IMR-90 (cell line): Measurements from ENCODE around the gene ESF1. TPM values are rescaled to one million over a fixed set of nuclear protein-coding genes. Genes with fewer than 3 reads are reported as not detected.

Experiments
- ATAC-seq: fragments of 200-7000 bp; cut with Tn5 transposase; 2 replicates; pipeline ENCODE4 v1.9.1; 2020; ENCODE audit warnings: low read depth, mild to moderate bottlenecking, moderate library complexity
- BruUV-seq: library from RNA; stranded (reverse); fragments of 400-500 nt; replicated peaks from 2 replicates; lab custom pipeline; 2021; lab: Mats Ljungman, UMichigan
- CTCF ChIA-PET: fragments of 300-600 bp; formaldehyde crosslinking; extraction: SDS; loops from one replicate; lab custom pipeline; 2021; ENCODE audit warnings: antibody characterized with exemption; lab: Yijun Ruan, JAX
- POLR2A ChIA-PET: fragments of 300-600 bp; sonication (Branson Sonifier 250); formaldehyde crosslinking; loops from one replicate; lab custom pipeline; 2022; ENCODE audit warnings: antibody characterized with exemption; ENCODE audit not compliant: unreplicated experiment; lab: Charles Lee
- DNase-seq: peaks from one replicate; pipeline ENCODE4 v3.0.0; 2013
- H2AFZ ChIP-seq: replicated peaks from 2 replicates; pipeline ENCODE3; 2013; ENCODE audit warnings: low read length, mild to moderate bottlenecking; ENCODE audit not compliant: poor library complexity
- H2AK5ac ChIP-seq: 2 replicates; pipeline ENCODE4 v1.6.1; 2013; ENCODE audit warnings: low read depth, low read length, inconsistent platforms
- H2AK9ac ChIP-seq: replicated peaks from 2 replicates; pipeline ENCODE3; 2013; ENCODE audit warnings: mild to moderate bottlenecking, low read depth, low read length, moderate library complexity; ENCODE audit not compliant: poor library complexity
- H2BK120ac ChIP-seq: 2 replicates; pipeline ENCODE4 v1.6.1; 2013; ENCODE audit warnings: low read depth, low read length, inconsistent platforms
- H2BK15ac ChIP-seq: 3 replicates; pipeline ENCODE4 v1.6.1; 2013; ENCODE audit warnings: low read depth, low read length, inconsistent platforms
- H2BK20ac ChIP-seq: 2 replicates; pipeline ENCODE4 v1.6.1; 2013; ENCODE audit warnings: low read depth, mild to moderate bottlenecking, inconsistent platforms, low read length, moderate library complexity
- H2BK5ac ChIP-seq: 2 replicates; pipeline ENCODE4 v1.6.1; 2013; ENCODE audit warnings: mild to moderate bottlenecking, low read depth, low read length, inconsistent platforms; ENCODE audit not compliant: poor library complexity, severe bottlenecking
- H3K14ac ChIP-seq: replicated peaks from 2 replicates; pipeline ENCODE4 v1.6.1; 2013; ENCODE audit warnings: low read depth, low read length, inconsistent platforms
- H3K18ac ChIP-seq: 2 replicates; pipeline ENCODE4 v1.6.1; 2013; ENCODE audit warnings: low read depth, low read length, control low read depth
- H3K23ac ChIP-seq: 2 replicates; pipeline ENCODE4 v1.6.1; 2013; ENCODE audit warnings: low read depth, low read length, inconsistent platforms
- H3K27ac ChIP-seq: 2 replicates; pipeline ENCODE4 v1.5.1; 2013; ENCODE audit warnings: mild to moderate bottlenecking, control low read depth, low read length; ENCODE audit not compliant: insufficient read depth
- H3K27me3 ChIP-seq: 2 replicates; pipeline ENCODE4 v1.6.1; 2013; ENCODE audit warnings: low read length; ENCODE audit not compliant: control insufficient read depth, insufficient read depth
- H3K36me3 ChIP-seq: 2 replicates; pipeline ENCODE4 v1.6.1; 2013; ENCODE audit warnings: low read length, mixed read lengths; ENCODE audit not compliant: control insufficient read depth, insufficient read depth
- H3K4ac ChIP-seq: 2 replicates; pipeline ENCODE4 v1.6.1; 2013; ENCODE audit warnings: low read depth, low read length, inconsistent platforms
- H3K4me1 ChIP-seq: 2 replicates; pipeline ENCODE4 v1.6.1; 2013; ENCODE audit warnings: low read length, mixed read lengths; ENCODE audit not compliant: control insufficient read depth, insufficient read depth
- H3K4me2 ChIP-seq: 2 replicates; pipeline ENCODE4 v1.6.1; 2013; ENCODE audit warnings: low read depth, mild to moderate bottlenecking, control low read depth, low read length, moderate library complexity
- H3K4me3 ChIP-seq: 2 replicates; pipeline ENCODE4 v1.5.1; 2013; ENCODE audit warnings: low read depth, mild to moderate bottlenecking, control low read depth, low read length, moderate library complexity; ENCODE audit not compliant: insufficient read depth
- H3K56ac ChIP-seq: 2 replicates; pipeline ENCODE4 v1.6.1; 2013; ENCODE audit warnings: low read length, inconsistent platforms; ENCODE audit not compliant: insufficient read depth; ENCODE audit errors: extremely low read depth
- H3K79me1 ChIP-seq, 2 experiments: 2 replicates each; pipeline ENCODE4 v1.6.1; 2013; ENCODE audit warnings: low read length in 2 of 2, inconsistent platforms in 1 of 2, low read depth in 1 of 2
- H3K9ac ChIP-seq: 2 replicates; pipeline ENCODE4 v1.6.1; 2013; ENCODE audit warnings: low read depth, low read length, control low read depth
- H3K9me1 ChIP-seq: 2 replicates; pipeline ENCODE4 v1.6.1; 2013; ENCODE audit warnings: low read length, inconsistent platforms; ENCODE audit not compliant: insufficient read depth
- H3K9me3 ChIP-seq: 2 replicates; pipeline ENCODE4 v1.6.1; 2013; ENCODE audit warnings: low read length; ENCODE audit not compliant: control insufficient read depth, insufficient read depth
- H4K20me1 ChIP-seq: 2 replicates; pipeline ENCODE4 v1.6.1; 2013; ENCODE audit warnings: low read length, inconsistent platforms; ENCODE audit not compliant: insufficient read depth
- H4K5ac ChIP-seq: 2 replicates; pipeline ENCODE4 v1.6.1; 2013; ENCODE audit warnings: mild to moderate bottlenecking, low read depth, low read length, control low read depth
- H4K8ac ChIP-seq, 2 experiments: 2 replicates each; pipeline ENCODE4 v1.6.1; 2013; ENCODE audit warnings: low read depth in 2 of 2, low read length in 2 of 2, control low read depth in 1 of 2, inconsistent platforms in 1 of 2
- H4K91ac ChIP-seq: 2 replicates; pipeline ENCODE4 v1.6.1; 2013; ENCODE audit warnings: low read depth, low read length, inconsistent platforms; ENCODE audit not compliant: insufficient read depth
- BHLHE40 ChIP-seq: fragments of 150-350 bp; IDR thresholded peaks from 2 replicates; pipeline ENCODE4 v1.6.1; 2016; ENCODE audit warnings: mild to moderate bottlenecking, low read depth, low read length
- CEBPB ChIP-seq: IDR thresholded peaks from 2 replicates; pipeline ENCODE4 v1.6.1; 2012; ENCODE audit warnings: low read depth, low read length, improper control_type of control experiment
- CHD1 ChIP-seq: IDR thresholded peaks from 2 replicates; pipeline ENCODE4 v1.6.1; 2012; ENCODE audit warnings: low read depth, low read length, improper control_type of control experiment
- FOS ChIP-seq: fragments of 150-350 bp; IDR thresholded peaks from 2 replicates; pipeline ENCODE4 v1.6.1; 2016; ENCODE audit warnings: low read depth, low read length
- MAFK ChIP-seq: IDR thresholded peaks from 2 replicates; pipeline ENCODE4 v1.6.1; 2012; ENCODE audit warnings: low read depth, low read length, improper control_type of control experiment
- MAZ ChIP-seq: IDR thresholded peaks from 2 replicates; pipeline ENCODE4 v1.6.1; 2012; ENCODE audit warnings: low read depth, mild to moderate bottlenecking, low read length, improper control_type of control experiment, moderate library complexity, borderline replicate concordance
- MXI1 ChIP-seq: IDR thresholded peaks from 2 replicates; pipeline ENCODE4 v1.6.1; 2012; ENCODE audit warnings: low read depth, mild to moderate bottlenecking, low read length, moderate library complexity, borderline replicate concordance
- NFE2L2 ChIP-seq: fragments of 150-350 bp; IDR thresholded peaks from 2 replicates; pipeline ENCODE4 v1.6.1; 2016; ENCODE audit warnings: low read depth, mild to moderate bottlenecking, low read length
- POLR2A ChIP-seq: IDR thresholded peaks from 2 replicates; pipeline ENCODE4 v1.6.1; 2012; ENCODE audit warnings: mild to moderate bottlenecking, low read depth, low read length
- RAD21 ChIP-seq: IDR thresholded peaks from 2 replicates; pipeline ENCODE4 v1.6.1; 2012; ENCODE audit warnings: low read length, improper control_type of control experiment
- RCOR1 ChIP-seq: IDR thresholded peaks from 2 replicates; pipeline ENCODE4 v1.6.1; 2012; ENCODE audit warnings: mild to moderate bottlenecking, low read length, improper control_type of control experiment; ENCODE audit not compliant: insufficient replicate concordance
- RFX5 ChIP-seq: IDR thresholded peaks from 2 replicates; pipeline ENCODE4 v1.8.0; 2012; ENCODE audit warnings: low read depth, mild to moderate bottlenecking, low read length, moderate library complexity
- SMC3 ChIP-seq: fragments of 150-350 bp; IDR thresholded peaks from 2 replicates; pipeline ENCODE4 v1.6.1; 2016; ENCODE audit warnings: low read depth, mild to moderate bottlenecking, antibody characterized with exemption, low read length, moderate library complexity
- WGBS, 2 experiments: methylation state at CpG; one replicate each; pipeline versions ENCODE4 v1.1.5 to v1.1.7; 2013; ENCODE audit warnings: missing lambda C conversion rate in 2 of 2; ENCODE audit not compliant: insufficient read length in 1 of 2; ENCODE audit errors: extremely low coverage in 2 of 2; 5-methylcytosine and 5-hydroxymethylcytosine counted together
- dilution Hi-C: fragments of 300-500 bp; cut with HindIII; formaldehyde crosslinking; loops from one replicate; pipeline ENCODE4 v1.14.3; 2018; ENCODE audit warnings: low sequenced_read_pairs; ENCODE audit not compliant: unreplicated experiment
- in situ Hi-C: fragments of 300-500 bp; cut with MboI; formaldehyde crosslinking; loops from 3 replicates; pipeline ENCODE4 v1.14.3; 2019; ENCODE audit warnings: low sequenced_read_pairs, inconsistent platforms, mixed read lengths
- intact Hi-C: fragments of 100-400 bp; cut with micrococcal nuclease; formaldehyde crosslinking; loops from 2 replicates; pipeline ENCODE4 v1.10.0; 2022
- polyA plus RNA-seq, 3 experiments: library from polyadenylated mRNA; depleted of rRNA; stranded (reverse); fragments of >200 nt; gene quantifications; 2 replicates each; pipeline ENCODE4 v1.2.3, GENCODE V29; 2012; ENCODE audit warnings: low replicate concordance in 1 of 3
- total RNA-seq: library from RNA; depleted of rRNA; stranded (reverse); fragments of >200 nt; gene quantifications from 2 replicates; pipeline ENCODE4 v1.2.3, GENCODE V29; 2012
- TF ChIP-seq, protein P1 (sequence below): conservative IDR thresholded peaks from 2 replicates; pipeline ENCODE4 v1.5.1; 2012; ENCODE audit warnings: mild to moderate bottlenecking, low read depth, low read length, improper control_type of control experiment
- TF ChIP-seq, protein P2 (sequence below): fragments of 150-350 bp; IDR thresholded peaks from 2 replicates; pipeline ENCODE4 v1.6.1; 2017; ENCODE audit warnings: mild to moderate bottlenecking, antibody characterized with exemption, low read length, low read depth
- TF ChIP-seq, protein P3 (sequence below): fragments of 150-350 bp; IDR thresholded peaks from 2 replicates; pipeline ENCODE4 v1.6.1; 2016; ENCODE audit warnings: low read depth, mild to moderate bottlenecking, low read length, moderate library complexity, borderline replicate concordance

The ESF1 gene
- total and polyA plus RNA-seq, 2 of the 4 experiments (the other 2 are of a cell fraction) = 2.6 to 2.7 TPM

DNA sequence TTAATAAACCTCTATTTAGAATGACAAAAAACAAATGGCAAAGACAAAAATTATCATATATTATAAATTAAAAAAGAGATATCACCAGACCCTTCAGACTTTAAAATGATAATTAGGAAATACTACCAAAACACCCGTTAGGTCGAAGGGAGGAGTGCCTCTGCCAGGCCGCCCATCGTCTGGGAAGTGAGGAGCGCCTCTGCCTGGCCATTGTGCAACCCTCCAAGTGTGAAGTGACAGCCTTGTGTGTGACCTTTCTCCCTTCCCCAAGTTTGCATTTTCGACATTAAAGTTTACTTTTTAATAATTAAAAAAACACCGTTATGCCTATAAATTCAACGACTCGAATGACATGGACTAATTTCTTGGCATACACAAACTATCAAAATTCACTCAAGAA lies 81.5 kb downstream of the ESF1 start:
- WGBS, 2 experiments = 40% methylated on average over 1 of the region's 9 CpGs; no CpG with 5 or more reads in 1 of the 2 experiments
- dilution Hi-C loops (no loop called here), in situ Hi-C loops (no loop called here), intact Hi-C loops (no loop called here)
- Histone ChIP-seq H2AK5ac (no peak overlapping the region), H4K5ac (no peak overlapping the region), H3K56ac (no peak overlapping the region), H2AK9ac (no peak overlapping the region), H3K4me3 (no peak overlapping the region), H3K36me3 (no peaks in the 10 kb centered on the region), H2AFZ (no peak overlapping the region), H3K9ac (no peak overlapping the region), H2BK20ac (no peak overlapping the region), H3K4me1 (no peaks in the 10 kb centered on the region), H3K14ac (no peak overlapping the region), H3K4me2 (no peak overlapping the region), H3K9me3 (no peaks in the 10 kb centered on the region), H4K20me1 (no peaks in the 10 kb centered on the region), H3K27me3 (no peaks in the 10 kb centered on the region), H4K8ac (no peak overlapping the region), H3K18ac (no peak overlapping the region), H3K79me1 (no peaks in the 10 kb centered on the region), H2BK15ac (no peak overlapping the region), H3K4ac (no peak overlapping the region), H2BK120ac (no peak overlapping the region), H3K23ac (no peak overlapping the region), H3K9me1 (no peaks in the 10 kb centered on the region), H4K91ac (no peak overlapping the region), H3K27ac (no peak overlapping the region), H2BK5ac (no peak overlapping the region)
- no TSS peak for BruUV-seq
- TF ChIP-seq RAD21 = no peak
- TF ChIP-seq POLR2A = no peak
- no peak for TF ChIP-seq SMC3
- TF ChIP-seq FOS = no peak
- TF ChIP-seq MXI1 = no peak
- no peak for TF ChIP-seq RCOR1
- TF ChIP-seq, protein P1, sequence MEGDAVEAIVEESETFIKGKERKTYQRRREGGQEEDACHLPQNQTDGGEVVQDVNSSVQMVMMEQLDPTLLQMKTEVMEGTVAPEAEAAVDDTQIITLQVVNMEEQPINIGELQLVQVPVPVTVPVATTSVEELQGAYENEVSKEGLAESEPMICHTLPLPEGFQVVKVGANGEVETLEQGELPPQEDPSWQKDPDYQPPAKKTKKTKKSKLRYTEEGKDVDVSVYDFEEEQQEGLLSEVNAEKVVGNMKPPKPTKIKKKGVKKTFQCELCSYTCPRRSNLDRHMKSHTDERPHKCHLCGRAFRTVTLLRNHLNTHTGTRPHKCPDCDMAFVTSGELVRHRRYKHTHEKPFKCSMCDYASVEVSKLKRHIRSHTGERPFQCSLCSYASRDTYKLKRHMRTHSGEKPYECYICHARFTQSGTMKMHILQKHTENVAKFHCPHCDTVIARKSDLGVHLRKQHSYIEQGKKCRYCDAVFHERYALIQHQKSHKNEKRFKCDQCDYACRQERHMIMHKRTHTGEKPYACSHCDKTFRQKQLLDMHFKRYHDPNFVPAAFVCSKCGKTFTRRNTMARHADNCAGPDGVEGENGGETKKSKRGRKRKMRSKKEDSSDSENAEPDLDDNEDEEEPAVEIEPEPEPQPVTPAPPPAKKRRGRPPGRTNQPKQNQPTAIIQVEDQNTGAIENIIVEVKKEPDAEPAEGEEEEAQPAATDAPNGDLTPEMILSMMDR = no peak
- TF ChIP-seq, protein P2, sequence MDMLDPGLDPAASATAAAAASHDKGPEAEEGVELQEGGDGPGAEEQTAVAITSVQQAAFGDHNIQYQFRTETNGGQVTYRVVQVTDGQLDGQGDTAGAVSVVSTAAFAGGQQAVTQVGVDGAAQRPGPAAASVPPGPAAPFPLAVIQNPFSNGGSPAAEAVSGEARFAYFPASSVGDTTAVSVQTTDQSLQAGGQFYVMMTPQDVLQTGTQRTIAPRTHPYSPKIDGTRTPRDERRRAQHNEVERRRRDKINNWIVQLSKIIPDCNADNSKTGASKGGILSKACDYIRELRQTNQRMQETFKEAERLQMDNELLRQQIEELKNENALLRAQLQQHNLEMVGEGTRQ = no peak
- TF ChIP-seq, protein P3, sequence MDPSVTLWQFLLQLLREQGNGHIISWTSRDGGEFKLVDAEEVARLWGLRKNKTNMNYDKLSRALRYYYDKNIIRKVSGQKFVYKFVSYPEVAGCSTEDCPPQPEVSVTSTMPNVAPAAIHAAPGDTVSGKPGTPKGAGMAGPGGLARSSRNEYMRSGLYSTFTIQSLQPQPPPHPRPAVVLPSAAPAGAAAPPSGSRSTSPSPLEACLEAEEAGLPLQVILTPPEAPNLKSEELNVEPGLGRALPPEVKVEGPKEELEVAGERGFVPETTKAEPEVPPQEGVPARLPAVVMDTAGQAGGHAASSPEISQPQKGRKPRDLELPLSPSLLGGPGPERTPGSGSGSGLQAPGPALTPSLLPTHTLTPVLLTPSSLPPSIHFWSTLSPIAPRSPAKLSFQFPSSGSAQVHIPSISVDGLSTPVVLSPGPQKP = no peak
- no peak for TF ChIP-seq BHLHE40
- no peak for TF ChIP-seq MAFK
- TF ChIP-seq CHD1 = no peak
- TF ChIP-seq RFX5 = no peak
- TF ChIP-seq NFE2L2 = no peak
- no peak for TF ChIP-seq CEBPB
- TF ChIP-seq MAZ = no peak
- CTCF ChIA-PET = no interaction called here
- POLR2A ChIA-PET = no interaction called here
- ATAC-seq (no peak), DNase-seq (no peak)
